Right lobe of liver (tissue), 6 donors: ENCODE data around the gene CLSTN2. TPM values are rescaled to one million over a fixed set of nuclear protein-coding genes. Genes with fewer than 3 reads are reported as not detected.
"Not testable (repeated sequence)": the region's sequence is repeated elsewhere in the genome, so short reads cannot be mapped to it uniquely, and the experiment has no call there.

Source experiments
- ATAC-seq, 4 donors: fragments of 200-7000 bp; cut with Tn5 transposase; one replicate each; pipeline ENCODE4 v1.9.1; 2020; ENCODE audit warnings: mild to moderate bottlenecking in 4 of 4, moderate library complexity in 4 of 4
- DNase-seq, 3 donors: peaks; one replicate each; pipeline ENCODE4 v3.0.0-alpha.2; 2020
- H3K27ac ChIP-seq, 3 donors: fragments of 200-600 bp; one replicate each; pipeline ENCODE4 v1.8.0; 2022
- H3K27me3 ChIP-seq, 2 donors: fragments of 200-600 bp; one replicate each; pipeline ENCODE4 v1.8.0; 2022
- H3K36me3 ChIP-seq, 4 donors: fragments of 200-600 bp; sonication (generic) in 1 of 4; one replicate each; pipeline versions ENCODE4 v1.5.1 to v1.8.0; 2017 to 2022; ENCODE audit warnings: control low read depth in 1 of 4
- H3K4me1 ChIP-seq, 4 donors: fragments of 200-600 bp; sonication (generic) in 1 of 4; one replicate each; pipeline versions ENCODE4 v1.5.1 to v1.8.0; 2017 to 2022; ENCODE audit warnings: control low read depth in 1 of 4
- H3K4me3 ChIP-seq, 3 donors: fragments of 200-600 bp; one replicate each; pipeline ENCODE4 v1.8.0; 2022
- H3K9me3 ChIP-seq, 4 donors: fragments of 200-600 bp; sonication (generic) in 1 of 4; one replicate each; pipeline versions ENCODE4 v1.5.1 to v1.8.0; 2017 to 2022; ENCODE audit warnings: control low read depth in 1 of 4
- CTCF ChIP-seq, 4 donors: fragments of 200-600 bp in 3 of 4; fragments of 450-650 bp in 1 of 4; IDR thresholded peaks; one replicate each; pipeline versions ENCODE4 v1.5.1 to v1.8.0; 2016 to 2022; ENCODE audit warnings: antibody characterized with exemption in 4 of 4, mild to moderate bottlenecking in 2 of 4
- POLR2A ChIP-seq: fragments of 450-650 bp; IDR thresholded peaks from one replicate; pipeline ENCODE4 v1.6.1; 2017; ENCODE audit warnings: antibody characterized with exemption, mild to moderate bottlenecking
- WGBS: methylation state at CpG from one replicate; pipeline ENCODE4 v1.1.6; 2018; ENCODE audit warnings: low coverage, low lambda C conversion rate; ENCODE audit not compliant: insufficient coverage; ENCODE audit errors: missing lambda C conversion rate; 5-methylcytosine and 5-hydroxymethylcytosine counted together
- intact Hi-C, 2 donors: fragments of 100-400 bp; cut with DNase I; formaldehyde crosslinking; loops; one replicate each; pipeline versions ENCODE4 v1.11.2 to v1.14.1; 2022
- total RNA-seq, 6 experiments: library from RNA; depleted of rRNA in 2 of 6; stranded (reverse); fragments of >200 nt in 2 of 6; fragmentation: NEBNext Ultra II Directional in 3 of 6; extraction: Animal tissue kit (Norgen Biotek cat#: 25700) in 3 of 6; gene quantifications; one replicate each; pipeline versions ENCODE4 v1.1.0 to v1.2.4, GENCODE V29; 2016 to 2023
- donor health status: DM: no; HTN: yes; CAD: no.
- donor health status: DM: no; HTN: no; CAD: no.
- donor health status: DM: no; HTN: no; CAD: no.
- donor health status: DM: no; HTN: yes; CAD: no.
- donor health status: DM: no; HTN: yes; CAD: no.

CLSTN2 gene
- total RNA-seq, 6 experiments from 2014 or later: 1.0 to 3.3 (median 2.0) TPM

GRCh38 chr3:140420621-140421357 is 485.8 kb downstream of the CLSTN2 start:
- no peaks in the 10 kb centered on the region for H3K36me3 ChIP-seq
- no peaks in the 10 kb centered on the region for H3K27me3 ChIP-seq
- 23% methylated on average over 9 of the region's 9 CpGs for WGBS
- peaks cover 0 to 9% (median 0%) of the 10 kb centered on the region in 4 donors for H3K4me1 ChIP-seq
- ATAC-seq: peak; percentile 61 to 84 (median 72)
- DNase-seq: no peak
- intact Hi-C loops: no loop called here
- TF ChIP-seq CTCF (IDR thresholded peaks at IDR 0.05) (no peak), POLR2A (no peak)
- no peak overlapping the region for H3K4me3 ChIP-seq
- H3K9me3 ChIP-seq: no peaks in the 10 kb centered on the region
- H3K27ac ChIP-seq: no peak overlapping the region

DNA sequence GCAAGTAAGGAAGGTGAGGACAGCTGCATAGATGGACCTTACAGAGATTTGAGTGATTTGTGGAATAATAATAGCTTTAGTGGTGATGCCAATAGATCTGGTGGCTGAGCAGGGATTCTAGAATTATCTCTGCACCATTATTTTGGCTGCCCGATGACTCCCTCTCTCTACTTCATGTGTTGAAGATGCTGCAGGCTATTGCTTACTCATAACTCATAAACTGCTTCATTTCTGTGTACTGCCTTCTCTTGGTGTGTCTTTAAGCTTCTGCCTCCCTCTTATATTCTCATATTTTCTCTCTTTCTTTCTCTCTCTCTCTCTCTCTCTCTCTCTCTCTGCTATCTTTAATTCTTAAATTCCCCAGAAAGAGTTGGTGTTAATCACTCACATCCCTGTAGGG is 486.9 kb downstream of the CLSTN2 start:
- H3K4me3 ChIP-seq: no peak overlapping the region
- no peaks in the 10 kb centered on the region for H3K36me3 ChIP-seq
- DNase-seq (no peak), ATAC-seq (no peak)
- TF ChIP-seq POLR2A (no peak), CTCF (IDR thresholded peaks at IDR 0.05) (no peak)
- intact Hi-C loops: no loop called here
- H3K27me3 ChIP-seq: no peaks in the 10 kb centered on the region
- peaks cover 0 to 8% (median 0%) of the 10 kb centered on the region in 4 donors for H3K4me1 ChIP-seq
- WGBS: 67% methylated on average over 1 of the region's 1 CpG
- no peaks in the 10 kb centered on the region for H3K9me3 ChIP-seq
- no peak overlapping the region for H3K27ac ChIP-seq

- ATAC-seq (no peak), DNase-seq (no peak)
- intact Hi-C loops: no loop called here
- no peak overlapping the region for H3K4me3 ChIP-seq
- no peak overlapping the region for H3K27ac ChIP-seq
- no peaks in the 10 kb centered on the region for H3K27me3 ChIP-seq
- TF ChIP-seq CTCF (IDR thresholded peaks at IDR 0.05) (no peak), POLR2A (no peak)
- no peaks in the 10 kb centered on the region for H3K36me3 ChIP-seq
- no peaks in the 10 kb centered on the region for H3K9me3 ChIP-seq
- WGBS: 96% methylated on average over 4 of the region's 4 CpGs
- H3K4me1 ChIP-seq: peaks cover 0 to 3% (median 0%) of the 10 kb centered on the region in 4 donors
Observed at GRCh38 chr3:140423146-140423545, 488.2 kb downstream of the CLSTN2 start.

- DNase-seq: not testable (repeated sequence)
- 27% methylated on average over 2 of the region's 2 CpGs for WGBS
Observed at GRCh38 chr3:140423574-140423973, 488.6 kb downstream of the CLSTN2 start.

DNA sequence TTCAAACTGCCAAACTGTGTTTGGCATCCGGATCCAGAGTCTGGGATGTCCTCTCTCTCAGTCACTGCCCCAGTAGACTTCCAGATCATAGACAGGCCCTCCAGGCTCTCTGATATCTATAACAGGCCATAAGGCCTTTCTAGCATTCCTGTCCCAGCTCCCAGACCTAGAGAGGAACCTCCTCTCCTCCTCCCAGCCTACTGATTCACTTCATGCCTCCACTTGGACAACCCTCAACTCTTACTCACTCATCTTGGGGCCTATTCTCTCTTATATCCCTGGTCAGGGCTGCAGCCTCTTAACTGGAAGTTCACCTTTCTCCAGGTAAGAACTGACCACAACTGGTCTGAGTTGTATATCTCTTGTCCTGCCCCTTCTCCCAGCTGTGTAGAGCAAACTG is 489.2 kb downstream of the CLSTN2 start:
- Histone ChIP-seq H3K4me3 (no peak overlapping the region), H3K36me3 (no peaks in the 10 kb centered on the region), H3K27me3 (no peaks in the 10 kb centered on the region), H3K4me1 (no peaks in the 10 kb centered on the region), H3K9me3 (no peaks in the 10 kb centered on the region), H3K27ac (no peak overlapping the region)
- TF ChIP-seq CTCF (IDR thresholded peaks at IDR 0.05) (no peak), POLR2A (no peak)
- intact Hi-C loops: no loop called here
- DNase-seq (no peak), ATAC-seq (no peak)
- 83% methylated on average over 1 of the region's 1 CpG for WGBS

More at GRCh38 chr3:140423574-140423973, 488.6 kb downstream of the CLSTN2 start:
- H3K36me3 ChIP-seq, H3K9me3 ChIP-seq, H3K27ac ChIP-seq, H3K4me1 ChIP-seq, intact Hi-C loops, H3K27me3 ChIP-seq, H3K4me3 ChIP-seq, ATAC-seq: not testable (repeated sequence)
